Keratinocyte (primary cell): Measurements from ENCODE around the gene STBD1.

Source experiments
- CTCF ChIP-seq, 3 experiments: IDR thresholded peaks in 1 of 3; conservative IDR thresholded peaks in 1 of 3; optimal IDR thresholded peaks in 1 of 3; 2 replicates in 2 of 3; 3 replicates in 1 of 3; pipeline versions ENCODE3 to v1.5.1; 2011; ENCODE audit warnings: low read length in 3 of 3, mild to moderate bottlenecking in 3 of 3, moderate library complexity in 2 of 3, control low read depth in 1 of 3, inconsistent platforms in 1 of 3; ENCODE audit not compliant: insufficient read depth in 2 of 3; ENCODE audit errors: extremely low read depth in 1 of 3
- EZH2 ChIP-seq: IDR thresholded peaks from one replicate; pipeline ENCODE4 v1.6.1; 2012; ENCODE audit warnings: inconsistent platforms, mild to moderate bottlenecking, low read length, moderate library complexity

- TF ChIP-seq CTCF (optimal IDR thresholded peaks at IDR 0.05 in 1 of 3, IDR thresholded peaks at IDR 0.05 in 1 of 3, conservative IDR thresholded peaks at IDR 0.05 in 1 of 3; ENCODE audit: extremely low read depth in 1 of 3, insufficient read depth in 2 of 3, low read length in 3 of 3) (no peak), EZH2 (no peak)
These were observed 32.8 kb downstream of the STBD1 start for GRCh38 chr4:76339364-76339763.
